IMR-90 (cell line): Measurements from ENCODE around the gene RANBP9. TPM values are rescaled to one million over a fixed set of nuclear protein-coding genes. Genes with fewer than 3 reads are reported as not detected.

Experiments
- ATAC-seq: fragments of 200-7000 bp; cut with Tn5 transposase; 2 replicates; pipeline ENCODE4 v1.9.1; 2020; ENCODE audit warnings: low read depth, mild to moderate bottlenecking, moderate library complexity
- BruUV-seq: library from RNA; stranded (reverse); fragments of 400-500 nt; replicated peaks from 2 replicates; lab custom pipeline; 2021; lab: Mats Ljungman, UMichigan
- CTCF ChIA-PET: fragments of 300-600 bp; formaldehyde crosslinking; extraction: SDS; loops from one replicate; lab custom pipeline; 2021; ENCODE audit warnings: antibody characterized with exemption; lab: Yijun Ruan, JAX
- POLR2A ChIA-PET: fragments of 300-600 bp; sonication (Branson Sonifier 250); formaldehyde crosslinking; loops from one replicate; lab custom pipeline; 2022; ENCODE audit warnings: antibody characterized with exemption; ENCODE audit not compliant: unreplicated experiment; lab: Charles Lee
- DNase-seq: peaks from one replicate; pipeline ENCODE4 v3.0.0; 2013
- H2AFZ ChIP-seq: replicated peaks from 2 replicates; pipeline ENCODE3; 2013; ENCODE audit warnings: low read length, mild to moderate bottlenecking; ENCODE audit not compliant: poor library complexity
- H2AK5ac ChIP-seq: 2 replicates; pipeline ENCODE4 v1.6.1; 2013; ENCODE audit warnings: low read depth, low read length, inconsistent platforms
- H2AK9ac ChIP-seq: replicated peaks from 2 replicates; pipeline ENCODE3; 2013; ENCODE audit warnings: mild to moderate bottlenecking, low read depth, low read length, moderate library complexity; ENCODE audit not compliant: poor library complexity
- H2BK120ac ChIP-seq: 2 replicates; pipeline ENCODE4 v1.6.1; 2013; ENCODE audit warnings: low read depth, low read length, inconsistent platforms
- H2BK15ac ChIP-seq: 3 replicates; pipeline ENCODE4 v1.6.1; 2013; ENCODE audit warnings: low read depth, low read length, inconsistent platforms
- H2BK20ac ChIP-seq: 2 replicates; pipeline ENCODE4 v1.6.1; 2013; ENCODE audit warnings: low read depth, mild to moderate bottlenecking, inconsistent platforms, low read length, moderate library complexity
- H2BK5ac ChIP-seq: 2 replicates; pipeline ENCODE4 v1.6.1; 2013; ENCODE audit warnings: mild to moderate bottlenecking, low read depth, low read length, inconsistent platforms; ENCODE audit not compliant: poor library complexity, severe bottlenecking
- H3K14ac ChIP-seq: replicated peaks from 2 replicates; pipeline ENCODE4 v1.6.1; 2013; ENCODE audit warnings: low read depth, low read length, inconsistent platforms
- H3K18ac ChIP-seq: 2 replicates; pipeline ENCODE4 v1.6.1; 2013; ENCODE audit warnings: low read depth, low read length, control low read depth
- H3K23ac ChIP-seq: 2 replicates; pipeline ENCODE4 v1.6.1; 2013; ENCODE audit warnings: low read depth, low read length, inconsistent platforms
- H3K27ac ChIP-seq: 2 replicates; pipeline ENCODE4 v1.5.1; 2013; ENCODE audit warnings: mild to moderate bottlenecking, control low read depth, low read length; ENCODE audit not compliant: insufficient read depth
- H3K27me3 ChIP-seq: 2 replicates; pipeline ENCODE4 v1.6.1; 2013; ENCODE audit warnings: low read length; ENCODE audit not compliant: control insufficient read depth, insufficient read depth
- H3K36me3 ChIP-seq: 2 replicates; pipeline ENCODE4 v1.6.1; 2013; ENCODE audit warnings: low read length, mixed read lengths; ENCODE audit not compliant: control insufficient read depth, insufficient read depth
- H3K4ac ChIP-seq: 2 replicates; pipeline ENCODE4 v1.6.1; 2013; ENCODE audit warnings: low read depth, low read length, inconsistent platforms
- H3K4me1 ChIP-seq: 2 replicates; pipeline ENCODE4 v1.6.1; 2013; ENCODE audit warnings: low read length, mixed read lengths; ENCODE audit not compliant: control insufficient read depth, insufficient read depth
- H3K4me2 ChIP-seq: 2 replicates; pipeline ENCODE4 v1.6.1; 2013; ENCODE audit warnings: low read depth, mild to moderate bottlenecking, control low read depth, low read length, moderate library complexity
- H3K4me3 ChIP-seq: 2 replicates; pipeline ENCODE4 v1.5.1; 2013; ENCODE audit warnings: low read depth, mild to moderate bottlenecking, control low read depth, low read length, moderate library complexity; ENCODE audit not compliant: insufficient read depth
- H3K56ac ChIP-seq: 2 replicates; pipeline ENCODE4 v1.6.1; 2013; ENCODE audit warnings: low read length, inconsistent platforms; ENCODE audit not compliant: insufficient read depth; ENCODE audit errors: extremely low read depth
- H3K79me1 ChIP-seq, 2 experiments: 2 replicates each; pipeline ENCODE4 v1.6.1; 2013; ENCODE audit warnings: low read length in 2 of 2, inconsistent platforms in 1 of 2, low read depth in 1 of 2
- H3K9ac ChIP-seq: 2 replicates; pipeline ENCODE4 v1.6.1; 2013; ENCODE audit warnings: low read depth, low read length, control low read depth
- H3K9me1 ChIP-seq: 2 replicates; pipeline ENCODE4 v1.6.1; 2013; ENCODE audit warnings: low read length, inconsistent platforms; ENCODE audit not compliant: insufficient read depth
- H3K9me3 ChIP-seq: 2 replicates; pipeline ENCODE4 v1.6.1; 2013; ENCODE audit warnings: low read length; ENCODE audit not compliant: control insufficient read depth, insufficient read depth
- H4K20me1 ChIP-seq: 2 replicates; pipeline ENCODE4 v1.6.1; 2013; ENCODE audit warnings: low read length, inconsistent platforms; ENCODE audit not compliant: insufficient read depth
- H4K5ac ChIP-seq: 2 replicates; pipeline ENCODE4 v1.6.1; 2013; ENCODE audit warnings: mild to moderate bottlenecking, low read depth, low read length, control low read depth
- H4K8ac ChIP-seq, 2 experiments: 2 replicates each; pipeline ENCODE4 v1.6.1; 2013; ENCODE audit warnings: low read depth in 2 of 2, low read length in 2 of 2, control low read depth in 1 of 2, inconsistent platforms in 1 of 2
- H4K91ac ChIP-seq: 2 replicates; pipeline ENCODE4 v1.6.1; 2013; ENCODE audit warnings: low read depth, low read length, inconsistent platforms; ENCODE audit not compliant: insufficient read depth
- POLR2A ChIP-seq: IDR thresholded peaks from 2 replicates; pipeline ENCODE4 v1.6.1; 2012; ENCODE audit warnings: mild to moderate bottlenecking, low read depth, low read length
- WGBS, 2 experiments: methylation state at CpG; one replicate each; pipeline versions ENCODE4 v1.1.5 to v1.1.7; 2013; ENCODE audit warnings: missing lambda C conversion rate in 2 of 2; ENCODE audit not compliant: insufficient read length in 1 of 2; ENCODE audit errors: extremely low coverage in 2 of 2; 5-methylcytosine and 5-hydroxymethylcytosine counted together
- dilution Hi-C: fragments of 300-500 bp; cut with HindIII; formaldehyde crosslinking; loops from one replicate; pipeline ENCODE4 v1.14.3; 2018; ENCODE audit warnings: low sequenced_read_pairs; ENCODE audit not compliant: unreplicated experiment
- in situ Hi-C: fragments of 300-500 bp; cut with MboI; formaldehyde crosslinking; loops from 3 replicates; pipeline ENCODE4 v1.14.3; 2019; ENCODE audit warnings: low sequenced_read_pairs, inconsistent platforms, mixed read lengths
- intact Hi-C: fragments of 100-400 bp; cut with micrococcal nuclease; formaldehyde crosslinking; loops from 2 replicates; pipeline ENCODE4 v1.10.0; 2022
- polyA plus RNA-seq, 3 experiments: library from polyadenylated mRNA; depleted of rRNA; stranded (reverse); fragments of >200 nt; gene quantifications; 2 replicates each; pipeline ENCODE4 v1.2.3, GENCODE V29; 2012; ENCODE audit warnings: low replicate concordance in 1 of 3
- total RNA-seq: library from RNA; depleted of rRNA; stranded (reverse); fragments of >200 nt; gene quantifications from 2 replicates; pipeline ENCODE4 v1.2.3, GENCODE V29; 2012

RANBP9 gene
- total and polyA plus RNA-seq, 2 of the 4 experiments (the other 2 are of a cell fraction) = 17.7 to 27.8 TPM

- no peak for TF ChIP-seq POLR2A
- Histone ChIP-seq H3K4me1 (peaks cover 2% of the 10 kb centered on the region; the same call in 1 of the 2 replicates), H3K9ac (no peak overlapping the region), H3K4ac (no peak overlapping the region), H4K91ac (no peak overlapping the region), H3K23ac (no peak overlapping the region), H2AK5ac (no peak overlapping the region), H2AK9ac (no peak overlapping the region), H4K20me1 (no peaks in the 10 kb centered on the region), H3K79me1 (no peaks in the 10 kb centered on the region), H3K14ac (no peak overlapping the region), H2AFZ (no peak overlapping the region), H3K9me3 (no peaks in the 10 kb centered on the region), H3K4me2 (no peak overlapping the region), H4K8ac (no peak overlapping the region), H4K5ac (no peak overlapping the region), H3K4me3 (no peak overlapping the region), H3K9me1 (no peaks in the 10 kb centered on the region), H3K56ac (no peak overlapping the region), H2BK15ac (no peak overlapping the region), H2BK5ac (no peak overlapping the region), H2BK120ac (no peak overlapping the region), H3K27me3 (peaks cover 2% of the 10 kb centered on the region; the same call in 1 of the 2 replicates), H3K27ac (no peak overlapping the region), H2BK20ac (no peak overlapping the region), H3K36me3 (no peaks in the 10 kb centered on the region), H3K18ac (no peak overlapping the region)
- no peak for ATAC-seq
- POLR2A ChIA-PET = no interaction called here
- no CpG with 5 or more reads among the region's 6 CpGs for WGBS, 2 experiments
- intact Hi-C loops (no loop called here), dilution Hi-C loops (no loop called here), in situ Hi-C loops (no loop called here)
- no peak for DNase-seq
- no TSS peak for BruUV-seq
- CTCF ChIA-PET = no interaction called here
Observed at GRCh38 chr6:13759025-13759424, 47.4 kb upstream of the RANBP9 start.
